ENCODE measurements around the gene UQCRHL. TPM values are rescaled to one million over a fixed set of nuclear protein-coding genes. Genes with fewer than 3 reads are reported as not detected.

The UQCRHL gene
- total and polyA plus RNA-seq, 2 of the 4 experiments (the other 2 are of a cell fraction), result 1.4 to 2.4 TPM

DNA sequence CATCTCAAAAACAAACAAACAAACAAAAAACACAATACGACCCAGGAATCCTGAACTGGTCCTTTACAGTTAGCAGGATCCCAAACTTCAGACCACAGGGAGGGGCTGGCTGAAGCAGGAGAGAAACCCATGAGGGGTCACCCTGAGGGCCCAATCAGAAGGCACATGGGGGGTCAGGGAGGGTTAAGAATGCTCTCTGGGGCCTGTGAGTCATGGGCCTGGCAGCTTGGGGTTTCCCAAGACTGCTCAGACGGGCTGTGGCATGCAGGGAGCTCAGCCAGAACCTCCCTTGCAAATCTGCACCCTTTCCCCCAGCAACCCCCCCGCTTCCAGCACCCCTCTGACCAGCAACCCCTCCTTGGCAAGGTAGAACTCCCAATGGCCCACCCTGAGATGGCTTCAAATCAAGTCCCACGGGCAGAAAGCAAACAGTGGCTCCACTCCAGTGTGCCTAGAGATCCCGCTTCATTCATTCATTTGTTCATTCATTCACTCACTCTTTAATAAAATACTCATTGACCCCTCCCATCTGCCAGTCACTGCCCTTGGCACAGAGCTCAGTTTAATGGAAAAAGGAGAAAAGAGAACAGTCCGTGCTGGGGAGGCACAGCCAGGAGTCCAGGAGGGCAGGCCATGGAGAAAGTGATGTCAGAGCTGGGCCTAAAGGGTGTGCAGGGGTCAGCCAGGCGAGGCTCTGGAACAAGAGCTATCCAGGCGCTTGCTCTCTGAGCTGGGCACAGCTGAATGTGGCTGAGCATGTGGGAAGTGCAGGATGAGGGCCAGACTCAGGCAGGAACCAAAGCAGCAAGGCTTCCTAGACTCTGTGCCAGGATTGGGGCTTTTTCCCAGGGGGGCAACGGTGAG, 8.2 kb downstream of the UQCRHL start:
- H3K4me1 ChIP-seq (ENCODE audit: control insufficient read depth, insufficient read depth, low read length), result peaks cover 43% of the 10 kb centered on the region
- H4K5ac ChIP-seq (ENCODE audit: low read depth, low read length), result peak overlapping the region; percentile 38
- H3K4ac ChIP-seq (ENCODE audit: low read depth, low read length), result peak overlapping the region; percentile 94
- no peaks in the 10 kb centered on the region for H4K20me1 ChIP-seq (ENCODE audit: insufficient read depth, low read length)
- H2AFZ ChIP-seq (replicated peaks; ENCODE audit: low read length, poor library complexity), result peak overlapping the region; percentile 24
- peak overlapping the region; percentile 50 for H3K23ac ChIP-seq (ENCODE audit: low read depth, low read length)
- 0 out of 2 replicates have a peak overlapping the region, but pooled peaks have one; percentile 7 for H3K9ac ChIP-seq (ENCODE audit: low read depth, low read length)
- WGBS, 2 experiments (ENCODE audit: extremely low coverage in 2 of 2, insufficient read length in 1 of 2), result 44% methylated on average over 5 of the region's 9 CpGs; no CpG with 5 or more reads in 1 of the 2 experiments
- in situ Hi-C loops (cut with MboI; ENCODE audit: low sequenced_read_pairs) (loop anchor here (25.0 kb wide), 1 partner anchor 388 kb away; no protein-coding TSS in a partner anchor), intact Hi-C loops (cut with micrococcal nuclease) (loop anchor here (2.0 to 5.0 kb wide), 3 partner anchors 36 to 383 kb away; partner anchors contain the start of gene SPEN), dilution Hi-C loops (cut with HindIII; ENCODE audit: low sequenced_read_pairs, unreplicated experiment) (no loop called here)
- ChIA-PET POLR2A (ENCODE audit: unreplicated experiment) (no interaction called here), CTCF (interaction anchor here (1.0 to 1.3 kb wide), 3 partner anchors 11 to 150 kb away, joined by 3 to 6 read pairs (median 3); no protein-coding TSS in a partner anchor)
- H2BK20ac ChIP-seq (ENCODE audit: low read depth, low read length), result peak overlapping the region; percentile 99
- peak overlapping the region; percentile 58 for H3K14ac ChIP-seq (replicated peaks; ENCODE audit: low read depth, low read length)
- peak overlapping the region; percentile 85 for H3K56ac ChIP-seq (ENCODE audit: extremely low read depth, insufficient read depth, low read length)
- no peaks in the 10 kb centered on the region for H3K27me3 ChIP-seq (ENCODE audit: control insufficient read depth, insufficient read depth, low read length)
- H2BK5ac ChIP-seq (ENCODE audit: low read depth, low read length, poor library complexity, severe bottlenecking), result peak overlapping the region; percentile 89
- peak overlapping the region; percentile 92 for H2BK15ac ChIP-seq (ENCODE audit: low read depth, low read length)
- H3K79me1 ChIP-seq (ENCODE audit: low read depth in 1 of 2, low read length in 2 of 2), result peaks cover 5 to 14% of the 10 kb centered on the region in 2 experiments; a peak in 3 of 4 replicates
- H3K18ac ChIP-seq (ENCODE audit: low read depth, low read length), result peak overlapping the region; percentile 33
- H4K91ac ChIP-seq (ENCODE audit: insufficient read depth, low read depth, low read length), result peak overlapping the region; percentile 98
- H3K9me1 ChIP-seq (ENCODE audit: insufficient read depth, low read length), result peaks cover 30% of the 10 kb centered on the region
- peak overlapping the region; percentile 97 for H2BK120ac ChIP-seq (ENCODE audit: low read depth, low read length)
- H3K4me2 ChIP-seq (ENCODE audit: low read depth, low read length), result peak overlapping the region; percentile 16; the same call in 1 of the 2 replicates
- DNase-seq (peak; percentile 96), ATAC-seq (ENCODE audit: low read depth) (peak; percentile 86)
- H3K27ac ChIP-seq (ENCODE audit: insufficient read depth, low read length), result peak overlapping the region; percentile 81
- H4K8ac ChIP-seq (ENCODE audit: low read depth in 2 of 2, low read length in 2 of 2), result peak overlapping the region; percentile 84 to 98
- BruUV-seq (replicated peaks), result no TSS peak
- peak overlapping the region; percentile 99 for H2AK5ac ChIP-seq (ENCODE audit: low read depth, low read length)
- H2AK9ac ChIP-seq (replicated peaks; ENCODE audit: low read depth, low read length, poor library complexity), result peak overlapping the region; percentile 86
- H3K4me3 ChIP-seq (ENCODE audit: insufficient read depth, low read depth, low read length), result no peak overlapping the region
- H3K36me3 ChIP-seq (ENCODE audit: control insufficient read depth, insufficient read depth, low read length), result no peaks in the 10 kb centered on the region
- H3K9me3 ChIP-seq (ENCODE audit: control insufficient read depth, insufficient read depth, low read length), result no peaks in the 10 kb centered on the region
- TF ChIP-seq, protein P1, sequence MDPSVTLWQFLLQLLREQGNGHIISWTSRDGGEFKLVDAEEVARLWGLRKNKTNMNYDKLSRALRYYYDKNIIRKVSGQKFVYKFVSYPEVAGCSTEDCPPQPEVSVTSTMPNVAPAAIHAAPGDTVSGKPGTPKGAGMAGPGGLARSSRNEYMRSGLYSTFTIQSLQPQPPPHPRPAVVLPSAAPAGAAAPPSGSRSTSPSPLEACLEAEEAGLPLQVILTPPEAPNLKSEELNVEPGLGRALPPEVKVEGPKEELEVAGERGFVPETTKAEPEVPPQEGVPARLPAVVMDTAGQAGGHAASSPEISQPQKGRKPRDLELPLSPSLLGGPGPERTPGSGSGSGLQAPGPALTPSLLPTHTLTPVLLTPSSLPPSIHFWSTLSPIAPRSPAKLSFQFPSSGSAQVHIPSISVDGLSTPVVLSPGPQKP (IDR thresholded peaks at IDR 0.05; ENCODE audit: borderline replicate concordance, low read depth, low read length), result no peak
- TF ChIP-seq CHD1 (IDR thresholded peaks at IDR 0.05; ENCODE audit: low read depth, low read length) (no peak), POLR2A (IDR thresholded peaks at IDR 0.05; ENCODE audit: low read depth, low read length) (no peak), BHLHE40 (IDR thresholded peaks at IDR 0.05; ENCODE audit: low read depth, low read length) (peak; percentile 52; the same call in 1 of the 2 replicates), MAFK (IDR thresholded peaks at IDR 0.05; ENCODE audit: low read depth, low read length) (no peak), MXI1 (IDR thresholded peaks at IDR 0.05; ENCODE audit: borderline replicate concordance, low read depth, low read length) (peak; percentile 29; the same call in 1 of the 2 replicates), MAZ (IDR thresholded peaks at IDR 0.05; ENCODE audit: borderline replicate concordance, low read depth, low read length) (peak; percentile 92), FOS (IDR thresholded peaks at IDR 0.05; ENCODE audit: low read depth, low read length) (peak; percentile 88), RFX5 (IDR thresholded peaks at IDR 0.05; ENCODE audit: low read depth, low read length) (no peak), RCOR1 (IDR thresholded peaks at IDR 0.05; ENCODE audit: insufficient replicate concordance, low read length) (no peak), NFE2L2 (IDR thresholded peaks at IDR 0.05; ENCODE audit: low read depth, low read length) (0 out of 2 replicates have a peak, but pooled peaks have one; percentile 13)
- TF ChIP-seq, protein P2, sequence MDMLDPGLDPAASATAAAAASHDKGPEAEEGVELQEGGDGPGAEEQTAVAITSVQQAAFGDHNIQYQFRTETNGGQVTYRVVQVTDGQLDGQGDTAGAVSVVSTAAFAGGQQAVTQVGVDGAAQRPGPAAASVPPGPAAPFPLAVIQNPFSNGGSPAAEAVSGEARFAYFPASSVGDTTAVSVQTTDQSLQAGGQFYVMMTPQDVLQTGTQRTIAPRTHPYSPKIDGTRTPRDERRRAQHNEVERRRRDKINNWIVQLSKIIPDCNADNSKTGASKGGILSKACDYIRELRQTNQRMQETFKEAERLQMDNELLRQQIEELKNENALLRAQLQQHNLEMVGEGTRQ (IDR thresholded peaks at IDR 0.05; ENCODE audit: low read depth, low read length), result peak; percentile 26; the same call in 1 of the 2 replicates
- TF ChIP-seq, protein P3, sequence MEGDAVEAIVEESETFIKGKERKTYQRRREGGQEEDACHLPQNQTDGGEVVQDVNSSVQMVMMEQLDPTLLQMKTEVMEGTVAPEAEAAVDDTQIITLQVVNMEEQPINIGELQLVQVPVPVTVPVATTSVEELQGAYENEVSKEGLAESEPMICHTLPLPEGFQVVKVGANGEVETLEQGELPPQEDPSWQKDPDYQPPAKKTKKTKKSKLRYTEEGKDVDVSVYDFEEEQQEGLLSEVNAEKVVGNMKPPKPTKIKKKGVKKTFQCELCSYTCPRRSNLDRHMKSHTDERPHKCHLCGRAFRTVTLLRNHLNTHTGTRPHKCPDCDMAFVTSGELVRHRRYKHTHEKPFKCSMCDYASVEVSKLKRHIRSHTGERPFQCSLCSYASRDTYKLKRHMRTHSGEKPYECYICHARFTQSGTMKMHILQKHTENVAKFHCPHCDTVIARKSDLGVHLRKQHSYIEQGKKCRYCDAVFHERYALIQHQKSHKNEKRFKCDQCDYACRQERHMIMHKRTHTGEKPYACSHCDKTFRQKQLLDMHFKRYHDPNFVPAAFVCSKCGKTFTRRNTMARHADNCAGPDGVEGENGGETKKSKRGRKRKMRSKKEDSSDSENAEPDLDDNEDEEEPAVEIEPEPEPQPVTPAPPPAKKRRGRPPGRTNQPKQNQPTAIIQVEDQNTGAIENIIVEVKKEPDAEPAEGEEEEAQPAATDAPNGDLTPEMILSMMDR (conservative IDR thresholded peaks at IDR 0.05; ENCODE audit: low read depth, low read length), result no peak

Measured in IMR-90 (cell line).